ENCODE measurements around the gene ZNF750. TPM values are rescaled to one million over a fixed set of nuclear protein-coding genes. Genes with fewer than 3 reads are reported as not detected.

Gene ZNF750
- total and polyA plus RNA-seq, 10 of the 15 experiments (the other 5 are each of a cell fraction or from before 2014, with no cell fraction given): 0.06 TPM; not detected in 9

DNA sequence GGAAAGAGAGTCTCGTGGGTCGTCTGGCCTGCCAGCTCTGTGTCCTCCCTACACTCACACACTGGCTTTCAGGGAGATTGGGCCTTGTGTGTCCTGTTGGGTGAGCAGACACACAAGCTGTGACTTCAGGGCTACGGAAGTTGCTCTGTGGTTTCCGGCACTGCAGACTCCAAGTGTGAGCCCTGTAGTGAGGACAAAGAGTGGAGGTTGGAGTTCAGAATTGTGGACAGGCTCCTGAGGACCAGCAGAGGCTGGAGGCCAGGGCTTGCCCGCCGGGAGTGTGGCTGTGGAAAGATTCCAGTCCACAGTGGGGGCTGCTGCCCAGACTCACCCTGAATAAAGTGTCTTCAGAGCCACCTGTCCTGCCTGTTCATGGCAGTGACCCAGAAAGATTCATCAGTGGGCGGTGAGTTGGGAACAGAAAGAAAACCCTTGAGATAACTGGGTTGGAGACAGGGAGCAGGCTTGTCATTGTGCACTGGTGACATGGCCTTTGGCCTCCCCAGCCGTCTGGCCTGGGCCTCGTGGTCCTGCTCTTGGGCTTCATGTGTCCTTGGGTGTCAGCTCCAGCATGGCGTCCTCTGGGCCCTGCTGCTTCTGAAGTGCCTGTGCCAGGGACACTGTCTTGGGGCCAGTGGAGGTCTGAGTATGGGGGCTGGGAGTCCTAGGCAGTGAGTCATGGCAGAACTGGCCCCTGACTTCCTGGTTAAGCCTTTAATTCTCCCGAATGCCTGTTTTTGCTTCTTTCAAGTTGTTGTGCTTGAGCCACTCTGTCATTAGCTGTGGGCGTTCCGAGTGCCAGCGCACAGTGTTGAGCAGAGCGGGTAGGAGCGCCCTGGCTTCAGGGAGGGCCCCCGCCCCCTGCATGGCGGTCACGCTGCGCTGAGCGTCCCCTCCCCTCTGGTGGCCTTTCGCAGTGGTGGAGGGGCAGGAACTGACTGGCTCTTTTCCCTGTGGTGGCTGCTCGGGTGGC lies 19.9 kb upstream of the ZNF750 start (continued):
- TF ChIP-seq SPI1 (IDR thresholded peaks at IDR 0.05; ENCODE audit: borderline replicate concordance, insufficient read depth, low read depth, low read length): no peak
- no peak for TF ChIP-seq ZNF622 (IDR thresholded peaks at IDR 0.05)
- TF ChIP-seq SMC3 (IDR thresholded peaks at IDR 0.05; ENCODE audit: borderline replicate concordance, low read length): no peak
- TF ChIP-seq, protein P1, sequence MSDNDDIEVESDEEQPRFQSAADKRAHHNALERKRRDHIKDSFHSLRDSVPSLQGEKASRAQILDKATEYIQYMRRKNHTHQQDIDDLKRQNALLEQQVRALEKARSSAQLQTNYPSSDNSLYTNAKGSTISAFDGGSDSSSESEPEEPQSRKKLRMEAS (IDR thresholded peaks at IDR 0.05; ENCODE audit: low read depth, low read length): no peak
- TF ChIP-seq NKRF (conservative IDR thresholded peaks at IDR 0.05): no peak
- no peak for TF ChIP-seq BCL11A (IDR thresholded peaks at IDR 0.05; ENCODE audit: low read depth, low read length)
- no peak for TF ChIP-seq CBX3 (IDR thresholded peaks at IDR 0.05; ENCODE audit: borderline replicate concordance, low read depth)
- no peak for TF ChIP-seq CBX5 (IDR thresholded peaks at IDR 0.05; ENCODE audit: low read depth)
- TF ChIP-seq, protein P2, sequence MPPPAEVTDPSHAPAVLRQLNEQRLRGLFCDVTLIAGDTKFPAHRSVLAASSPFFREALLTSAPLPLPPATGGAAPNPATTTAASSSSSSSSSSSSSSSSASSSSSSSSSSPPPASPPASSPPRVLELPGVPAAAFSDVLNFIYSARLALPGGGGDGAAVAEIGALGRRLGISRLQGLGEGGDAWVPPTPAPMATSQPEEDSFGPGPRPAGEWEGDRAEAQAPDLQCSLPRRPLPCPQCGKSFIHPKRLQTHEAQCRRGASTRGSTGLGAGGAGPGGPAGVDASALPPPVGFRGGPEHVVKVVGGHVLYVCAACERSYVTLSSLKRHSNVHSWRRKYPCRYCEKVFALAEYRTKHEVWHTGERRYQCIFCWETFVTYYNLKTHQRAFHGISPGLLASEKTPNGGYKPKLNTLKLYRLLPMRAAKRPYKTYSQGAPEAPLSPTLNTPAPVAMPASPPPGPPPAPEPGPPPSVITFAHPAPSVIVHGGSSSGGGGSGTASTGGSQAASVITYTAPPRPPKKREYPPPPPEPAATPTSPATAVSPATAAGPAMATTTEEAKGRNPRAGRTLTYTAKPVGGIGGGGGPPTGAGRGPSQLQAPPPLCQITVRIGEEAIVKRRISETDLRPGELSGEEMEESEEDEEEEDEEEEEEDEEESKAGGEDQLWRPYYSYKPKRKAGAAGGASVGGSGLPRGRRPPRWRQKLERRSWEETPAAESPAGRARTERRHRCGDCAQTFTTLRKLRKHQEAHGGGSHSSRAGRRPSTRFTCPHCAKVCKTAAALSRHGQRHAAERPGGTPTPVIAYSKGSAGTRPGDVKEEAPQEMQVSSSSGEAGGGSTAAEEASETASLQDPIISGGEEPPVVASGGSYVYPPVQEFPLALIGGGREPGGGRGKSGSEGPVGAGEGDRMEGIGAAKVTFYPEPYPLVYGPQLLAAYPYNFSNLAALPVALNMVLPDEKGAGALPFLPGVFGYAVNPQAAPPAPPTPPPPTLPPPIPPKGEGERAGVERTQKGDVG (CRISPR knock-in tag; IDR thresholded peaks at IDR 0.05): no peak
- peak; percentile 100 for TF ChIP-seq PAX5 (IDR thresholded peaks at IDR 0.05; ENCODE audit: borderline replicate concordance, low read depth, low read length)
- peak; percentile 43; the same call in 1 of the 2 replicates for TF ChIP-seq POLR2AphosphoS2 (IDR thresholded peaks at IDR 0.05; ENCODE audit: low read depth, low read length)
